NCI-H82 treated with DMSO at 0.1 percent for 48 hours (cell line): ENCODE results near the gene PELO.
"Not testable (repeated sequence)": the region's sequence is repeated elsewhere in the genome, so short reads cannot be mapped to it uniquely, and the experiment has no call there.

Source experiments
- DNase-seq: peaks from one replicate; lab custom pipeline; 2025; ENCODE audit not compliant: unreplicated experiment; lab: John Stamatoyannopoulos, UW

Gene PELO

GRCh38 chr5:52800394-52801213 is 12.9 kb downstream of the PELO start:
- no peak for DNase-seq

- no peak for DNase-seq
Observed at GRCh38 chr5:52801329-52801728, 13.6 kb downstream of the PELO start.

DNA sequence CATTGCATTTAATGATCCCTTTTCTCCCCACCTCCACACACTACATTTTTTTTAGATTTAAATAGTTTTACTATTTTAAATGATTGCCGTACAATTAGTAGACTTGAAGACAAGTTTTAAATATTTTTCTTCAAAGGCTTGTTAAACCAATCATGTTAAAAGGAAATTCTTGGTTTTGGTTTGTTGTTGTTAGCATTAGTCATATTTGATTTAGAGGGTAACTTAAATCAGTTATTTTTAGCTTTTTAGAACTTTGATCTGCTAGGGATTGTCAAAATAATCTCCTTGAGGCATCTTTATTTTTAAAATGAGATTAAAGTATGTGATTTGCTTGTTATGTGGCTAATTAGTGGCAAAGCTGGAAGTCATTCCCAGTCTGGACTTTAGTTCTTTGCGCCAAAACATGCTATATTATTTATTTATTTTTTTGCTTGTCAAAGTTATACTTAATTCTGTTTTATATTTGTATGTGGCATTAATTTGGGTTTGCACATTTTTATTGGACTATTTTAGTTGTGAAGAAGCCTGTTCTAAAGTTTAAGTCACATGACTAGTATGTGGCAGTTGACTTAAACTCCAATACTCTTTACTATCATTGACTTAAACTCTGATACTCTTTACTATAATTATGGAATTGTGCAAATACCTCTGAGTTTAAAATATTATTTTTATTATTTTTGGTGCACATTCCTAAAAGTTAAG is 14.7 kb downstream of the PELO start:
- no peak for DNase-seq

DNA sequence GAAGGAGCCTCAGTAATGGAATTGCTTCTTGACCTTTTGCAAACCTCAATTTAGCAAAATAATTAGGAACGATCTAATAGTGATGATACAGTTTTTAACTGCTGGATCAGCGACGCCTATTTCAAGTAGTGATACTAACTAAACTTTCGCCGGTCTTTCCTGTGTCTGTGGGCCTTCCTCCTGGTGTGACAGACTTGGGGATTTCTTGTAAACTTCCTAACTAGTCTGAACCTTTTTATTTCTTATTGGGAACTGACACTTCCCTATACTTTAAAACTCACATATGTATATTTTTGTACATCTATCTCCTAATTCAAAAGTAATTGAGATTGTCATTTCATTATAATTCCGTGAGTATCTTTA is 15.2 kb downstream of the PELO start:
- DNase-seq, result no peak

DNA sequence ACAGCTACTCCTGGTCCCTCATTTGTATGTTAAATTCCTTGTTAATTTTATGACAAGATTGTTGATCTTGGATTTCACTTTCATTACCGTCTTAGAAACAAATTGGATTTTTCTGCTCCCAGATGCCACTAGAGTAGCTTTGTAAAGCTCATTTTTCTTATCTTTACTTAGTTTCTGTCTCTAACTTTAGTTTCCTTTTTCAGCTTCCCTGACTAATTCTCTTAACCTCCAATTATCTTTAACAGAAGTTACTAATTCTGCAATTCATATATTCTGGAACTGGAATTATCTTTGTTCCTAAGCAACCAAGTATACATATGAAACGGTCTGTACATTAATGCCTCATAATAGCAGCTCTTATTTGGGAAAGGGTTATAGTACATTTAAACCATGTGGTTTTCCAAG is 16.7 kb downstream of the PELO start:
- no peak for DNase-seq

DNA sequence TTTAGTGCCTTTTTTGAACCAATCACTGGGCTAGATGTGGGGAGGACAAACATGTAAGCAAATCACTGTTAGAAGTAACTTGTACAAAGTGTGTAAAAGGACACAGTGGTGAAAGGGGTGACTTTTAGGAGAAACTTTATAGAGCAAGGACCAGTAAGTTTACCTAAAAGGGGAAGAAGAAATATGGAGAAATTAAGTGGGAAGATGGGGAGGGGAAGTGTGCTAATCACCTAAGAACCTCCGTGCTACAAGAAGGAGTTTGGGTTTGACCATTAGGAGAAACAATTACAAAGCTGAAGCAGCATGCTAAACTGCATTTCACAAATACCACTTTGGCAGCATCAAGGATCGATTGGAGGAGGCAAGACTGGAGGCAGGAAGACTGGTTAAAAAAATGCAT is 17.3 kb downstream of the PELO start:
- no peak for DNase-seq

DNA sequence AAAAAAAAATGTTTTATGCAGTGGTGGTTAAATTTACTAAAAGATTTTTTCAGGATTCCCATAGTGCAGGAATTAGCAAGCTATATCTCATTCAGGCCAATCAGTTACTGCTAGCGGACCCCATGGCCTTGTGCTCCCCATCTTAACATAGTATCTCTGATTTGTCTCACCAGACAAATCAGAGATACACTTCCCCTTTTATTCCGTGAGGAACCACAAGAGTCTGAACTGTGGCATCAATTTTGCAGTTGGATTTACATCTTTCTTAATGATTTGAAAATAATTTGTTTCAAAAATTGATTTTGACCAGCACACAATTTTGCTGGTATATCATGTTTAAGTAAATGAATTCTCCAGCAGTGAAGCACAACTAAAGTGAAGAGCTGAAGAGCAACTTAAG is 17.9 kb downstream of the PELO start:
- DNase-seq, result no peak

- no peak for DNase-seq
Observed at GRCh38 chr5:52807037-52807436, 19.3 kb downstream of the PELO start.

- no peak for DNase-seq
Observed at GRCh38 chr5:52807723-52808122, 20.0 kb downstream of the PELO start.

DNA sequence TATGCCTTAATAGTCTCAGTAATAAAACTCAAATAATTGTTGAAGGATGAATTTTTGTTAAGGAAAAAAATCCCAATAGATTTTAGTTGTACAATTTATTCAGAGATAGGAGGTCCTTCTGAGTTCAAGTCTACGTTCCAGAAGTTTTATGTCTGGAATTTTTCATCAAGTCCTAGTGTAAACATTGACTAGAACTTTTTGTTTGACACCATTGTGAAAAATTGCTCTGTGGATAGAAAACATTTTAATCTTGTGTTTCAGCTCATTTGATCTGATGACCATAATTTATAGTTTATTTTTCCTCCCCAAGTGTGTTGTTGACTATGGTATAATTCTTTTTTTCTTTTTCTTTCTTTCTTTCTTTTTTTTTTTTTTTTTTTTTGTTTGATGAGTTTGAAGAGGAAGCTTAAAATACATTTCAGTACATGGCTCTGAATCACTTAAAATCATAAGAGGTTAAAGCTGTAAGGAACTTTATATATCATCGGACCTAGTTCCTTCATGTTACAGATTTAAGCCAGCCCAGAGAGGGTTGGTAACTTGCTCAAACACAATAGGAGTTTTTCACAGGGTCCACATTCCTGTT is 20.7 kb downstream of the PELO start:
- DNase-seq, result no peak

- no peak for DNase-seq
Observed at GRCh38 chr5:52809884-52810283, 22.2 kb downstream of the PELO start.

DNA sequence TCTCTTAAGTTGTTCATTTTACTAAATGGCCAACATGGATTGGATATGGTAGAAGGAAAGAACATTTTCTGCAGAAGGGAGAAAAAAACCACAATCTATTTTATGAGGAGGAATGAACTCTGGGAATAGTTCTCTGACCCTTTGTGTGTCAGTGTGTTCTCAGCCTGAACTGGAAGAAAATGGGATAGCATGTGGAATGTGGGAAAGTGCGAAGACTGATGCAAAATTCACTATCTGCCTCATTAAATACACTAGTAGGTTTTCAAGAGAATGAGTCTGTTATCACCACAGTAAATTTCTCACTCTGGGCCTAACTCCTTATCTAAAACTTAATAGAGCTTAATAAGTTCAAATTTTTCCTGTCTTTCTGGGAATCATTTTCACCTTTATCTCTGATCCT is 22.7 kb downstream of the PELO start:
- no peak for DNase-seq

DNA sequence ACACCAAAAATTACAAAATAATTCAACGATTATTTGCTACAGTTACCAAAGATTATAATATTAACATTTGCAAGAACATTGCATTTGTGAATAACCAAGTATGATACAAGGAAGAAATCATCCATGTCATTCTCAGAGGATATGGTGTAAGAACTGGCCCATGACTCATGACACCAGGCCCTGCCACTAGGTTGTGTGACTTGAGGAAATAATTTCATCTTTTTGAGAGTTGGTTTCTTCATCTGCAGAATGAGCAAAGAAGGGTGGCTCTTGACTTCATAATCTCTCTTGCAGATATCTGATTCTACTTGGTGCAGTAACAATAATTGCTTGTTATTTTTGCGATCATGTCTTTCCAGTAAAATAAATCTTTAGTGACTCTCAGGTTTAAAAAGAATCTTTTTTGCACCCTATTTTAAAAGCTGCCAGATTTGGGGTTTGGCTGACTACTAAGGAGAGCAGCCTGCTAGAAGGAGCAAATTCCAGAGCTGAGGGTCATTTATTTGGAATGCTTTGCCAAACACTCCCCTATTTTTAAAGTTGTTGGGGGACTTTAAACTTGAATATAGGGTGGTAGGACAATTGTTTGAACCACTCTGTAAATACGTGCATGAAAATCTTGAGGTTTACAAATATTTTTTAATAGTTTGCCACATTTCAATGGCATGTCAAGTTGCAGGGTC is 23.5 kb downstream of the PELO start:
- DNase-seq, result no peak

DNA sequence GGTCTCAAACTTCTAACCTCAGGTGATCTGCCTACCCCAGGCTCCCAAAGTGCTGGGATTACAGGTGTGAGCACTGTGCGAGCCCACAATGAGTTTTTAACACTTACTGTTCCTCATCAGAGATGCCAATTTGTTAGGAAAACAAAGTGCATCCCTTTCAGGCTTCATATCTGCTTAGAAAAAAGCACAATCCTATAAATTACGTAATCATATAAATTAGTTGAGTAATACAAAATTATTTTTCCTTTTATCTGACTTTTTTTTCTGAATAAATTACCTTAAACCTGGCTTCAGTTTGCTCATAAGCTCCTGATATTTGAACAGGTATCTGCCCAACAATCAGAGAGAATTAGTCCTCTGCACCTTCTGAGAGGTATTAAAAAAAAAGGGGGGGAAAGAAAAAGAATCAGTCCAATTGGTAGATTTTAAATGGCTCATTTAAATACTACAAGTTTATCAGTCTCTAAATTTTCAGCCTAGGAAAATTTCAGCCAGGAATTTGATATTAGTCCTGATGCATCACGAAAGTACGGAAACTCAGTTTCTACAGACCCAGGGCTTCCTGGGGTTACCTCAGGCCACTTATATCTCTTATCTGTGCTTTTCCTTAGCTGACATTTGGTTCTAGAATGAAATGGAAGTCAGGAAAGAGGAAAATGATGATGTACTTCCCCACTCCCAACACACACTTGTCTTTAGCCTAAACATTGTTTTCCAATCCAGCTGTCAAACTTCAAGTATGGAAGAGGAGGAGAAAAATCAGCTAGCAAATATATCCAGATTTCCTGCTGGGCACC is 26.8 kb downstream of the PELO start:
- DNase-seq, result no peak

GRCh38 chr5:52817818-52818217 is 30.1 kb downstream of the PELO start:
- no peak for DNase-seq

DNA sequence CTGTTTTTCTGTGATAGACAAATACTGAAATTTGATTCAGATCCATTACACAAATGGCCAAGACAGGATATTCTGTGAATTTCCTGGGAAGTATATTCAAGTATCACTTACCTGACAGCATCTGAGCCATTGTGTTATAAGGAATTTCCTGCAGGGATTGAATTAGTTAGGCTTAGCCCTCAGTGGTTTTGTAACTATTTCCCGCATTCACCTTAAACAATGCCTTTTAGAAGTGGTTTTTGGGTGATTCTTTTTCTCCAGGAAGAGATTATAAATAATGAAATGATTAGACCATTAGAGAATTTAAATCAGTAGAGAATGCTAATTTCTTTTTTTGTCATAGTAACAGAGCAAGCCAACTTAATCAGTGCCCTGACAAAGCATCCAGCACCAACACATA is 30.6 kb downstream of the PELO start:
- DNase-seq, result no peak

- not testable (repeated sequence) for DNase-seq
Observed at GRCh38 chr5:52818807-52819206, 31.1 kb downstream of the PELO start.

DNA sequence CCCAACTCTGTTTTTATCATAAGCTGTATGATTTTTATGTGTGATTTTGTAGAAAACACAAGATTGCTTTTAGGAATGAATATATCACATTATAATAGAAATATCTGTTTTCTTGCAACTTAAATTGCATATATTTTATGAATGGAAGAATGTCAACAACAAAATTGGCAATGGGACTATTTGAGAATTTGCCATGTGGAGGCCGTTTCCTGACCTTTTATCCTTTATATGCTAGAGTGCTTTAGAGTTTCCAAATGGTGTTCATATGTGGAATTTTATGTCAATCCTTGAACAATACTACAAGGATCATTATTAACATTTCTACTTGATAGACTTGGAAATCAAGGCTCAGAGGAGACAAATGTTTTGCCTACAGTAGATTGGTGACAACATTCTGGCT is 34.2 kb downstream of the PELO start:
- no peak for DNase-seq

GRCh38 chr5:52822437-52822836 is 34.7 kb downstream of the PELO start:
- DNase-seq, result no peak

GRCh38 chr5:52824827-52825226 is 37.1 kb downstream of the PELO start:
- DNase-seq, result no peak

DNA sequence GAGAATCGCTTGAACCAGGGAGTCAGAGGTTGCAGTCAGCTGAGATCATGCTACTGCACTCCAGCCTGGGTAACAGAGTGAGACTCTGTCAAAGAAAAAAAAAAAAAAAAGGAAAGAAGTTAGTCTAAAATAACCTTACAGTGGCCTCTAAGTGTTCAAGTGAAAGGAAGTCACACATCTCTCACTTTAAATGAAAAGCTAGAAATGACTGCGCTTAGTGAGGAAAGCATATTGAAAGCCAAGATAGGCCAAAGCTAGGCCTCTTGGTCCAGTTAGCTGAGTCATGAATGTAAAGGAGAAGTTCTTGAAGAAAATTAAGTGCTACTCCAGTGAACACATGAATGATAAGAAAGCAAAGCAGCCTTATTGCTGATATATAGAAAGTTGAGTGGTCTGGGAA is 38.1 kb downstream of the PELO start:
- no peak for DNase-seq
